HG02571 (cell line): ENCODE results near the gene FAM13A.
"Not testable (repeated sequence)": the region's sequence is repeated elsewhere in the genome, so short reads cannot be mapped to it uniquely, and the experiment has no call there.

ENCODE experiments used
- ATAC-seq: cut with Tn5 transposase; IDR thresholded peaks from one replicate; pipeline ENCODE4 v1.9.1; 2021; ENCODE audit warnings: mild to moderate bottlenecking, moderate library complexity; ENCODE audit not compliant: unreplicated experiment

Gene FAM13A

GRCh38 chr4:89000844-89001360 is 56.1 kb downstream of the FAM13A start:
- no peak for ATAC-seq

- ATAC-seq, result no peak
Measured at GRCh38 chr4:89000382-89000781, 56.6 kb downstream of the FAM13A start.

- ATAC-seq, result no peak
Measured at GRCh38 chr4:88999392-88999930, 57.5 kb downstream of the FAM13A start.

- ATAC-seq, result no peak
Measured at GRCh38 chr4:88998891-88999290, 58.1 kb downstream of the FAM13A start.

- ATAC-seq, result no peak
Measured at GRCh38 chr4:88998001-88998400, 59.0 kb downstream of the FAM13A start.

GRCh38 chr4:88995874-88996273 is 61.1 kb downstream of the FAM13A start:
- ATAC-seq, result no peak

GRCh38 chr4:88995257-88995656 is 61.7 kb downstream of the FAM13A start:
- not testable (repeated sequence) for ATAC-seq

- no peak for ATAC-seq
Measured at GRCh38 chr4:88993246-88993645, 63.7 kb downstream of the FAM13A start.

- ATAC-seq, result no peak
Measured at GRCh38 chr4:88991746-88992145, 65.2 kb downstream of the FAM13A start.

GRCh38 chr4:88989990-88990389 is 67.0 kb downstream of the FAM13A start:
- no peak for ATAC-seq

GRCh38 chr4:88985088-88985773 is 71.8 kb downstream of the FAM13A start:
- ATAC-seq, result no peak

GRCh38 chr4:88982757-88983156 is 74.2 kb downstream of the FAM13A start:
- ATAC-seq, result no peak

GRCh38 chr4:88981993-88982392 is 75.0 kb downstream of the FAM13A start:
- peak; percentile 63 for ATAC-seq

- no peak for ATAC-seq
Measured at GRCh38 chr4:88981556-88981955, 75.4 kb downstream of the FAM13A start.

GRCh38 chr4:88979276-88979675 is 77.7 kb downstream of the FAM13A start:
- no peak for ATAC-seq

GRCh38 chr4:88976775-88977035 is 80.3 kb downstream of the FAM13A start:
- no peak for ATAC-seq

GRCh38 chr4:88975958-88976774 is 80.8 kb downstream of the FAM13A start:
- ATAC-seq, result no peak

- no peak for ATAC-seq
Measured at GRCh38 chr4:88971536-88971935, 85.4 kb downstream of the FAM13A start.

- ATAC-seq, result no peak
Measured at GRCh38 chr4:88969746-88970145, 87.2 kb downstream of the FAM13A start.

GRCh38 chr4:88969271-88969670 is 87.7 kb downstream of the FAM13A start:
- no peak for ATAC-seq

- no peak for ATAC-seq
Measured at GRCh38 chr4:88967883-88968331, 89.1 kb downstream of the FAM13A start.

GRCh38 chr4:88965053-88965452 is 91.9 kb downstream of the FAM13A start:
- ATAC-seq, result no peak
